Measurements from ENCODE around the gene SEMA3B.

SEMA3B gene

GRCh38 chr3:50316657-50317242 is 47.8 kb downstream of the SEMA3B start:
- Histone ChIP-seq H3K9me2 (replicated peaks; ENCODE audit: insufficient read depth, low read length) (no peaks in the 10 kb centered on the region), H3K4me1 (ENCODE audit: low read length) (0 out of 2 replicates have a peak, but pooled peaks cover 8% of the 10 kb centered on the region), H3K79me2 (ENCODE audit: low read length) (peaks cover 12% of the 10 kb centered on the region; the same call in 1 of the 2 replicates), H3K4me3 (ENCODE audit: low read length) (no peak overlapping the region), H4K20me1 (ENCODE audit: insufficient read depth, low read length) (no peaks in the 10 kb centered on the region), H2AFZ (ENCODE audit: low read length) (no peak overlapping the region), H3K9ac (ENCODE audit: low read length) (no peak overlapping the region), H3K4me2 (ENCODE audit: low read depth, low read length) (no peak overlapping the region), H3K27ac (ENCODE audit: low read length) (0 out of 2 replicates have a peak overlapping the region, but pooled peaks have one; percentile 7), H3F3A (ENCODE audit: insufficient read depth, low read length) (no peaks in the 10 kb centered on the region), H3K9me3 (replicated peaks; ENCODE audit: insufficient read depth, low read length) (no peaks in the 10 kb centered on the region), H3K27me3 (replicated peaks; ENCODE audit: insufficient read depth, low read length) (no peaks in the 10 kb centered on the region), H3K36me3 (replicated peaks; ENCODE audit: insufficient read depth, low read length) (no peaks in the 10 kb centered on the region)
- DNase-seq, result no peak
- TF ChIP-seq EZH2 (optimal IDR thresholded peaks at IDR 0.05; ENCODE audit: low read depth, low read length) (no peak), EZH2phosphoT487 (IDR thresholded peaks at IDR 0.05; ENCODE audit: low read length) (no peak), CTCF (IDR thresholded peaks at IDR 0.05; ENCODE audit: low read length) (no peak)

GRCh38 chr3:50317300-50317699 is 48.4 kb downstream of the SEMA3B start:
- H3K4me2 ChIP-seq (ENCODE audit: low read depth, low read length), result no peak overlapping the region
- no peaks in the 10 kb centered on the region for H3F3A ChIP-seq (ENCODE audit: insufficient read depth, low read length)
- no peak overlapping the region for H3K9ac ChIP-seq (ENCODE audit: low read length)
- H3K27me3 ChIP-seq (replicated peaks; ENCODE audit: insufficient read depth, low read length), result no peaks in the 10 kb centered on the region
- 0 out of 2 replicates have a peak, but pooled peaks cover 8% of the 10 kb centered on the region for H3K4me1 ChIP-seq (ENCODE audit: low read length)
- H3K9me3 ChIP-seq (replicated peaks; ENCODE audit: insufficient read depth, low read length), result no peaks in the 10 kb centered on the region
- no peak for DNase-seq
- no peak overlapping the region for H3K27ac ChIP-seq (ENCODE audit: low read length)
- H3K4me3 ChIP-seq (ENCODE audit: low read length), result no peak overlapping the region
- H2AFZ ChIP-seq (ENCODE audit: low read length), result no peak overlapping the region
- H3K9me2 ChIP-seq (replicated peaks; ENCODE audit: insufficient read depth, low read length), result no peaks in the 10 kb centered on the region
- no peak for TF ChIP-seq CTCF (IDR thresholded peaks at IDR 0.05; ENCODE audit: low read length)
- TF ChIP-seq EZH2 (optimal IDR thresholded peaks at IDR 0.05; ENCODE audit: low read depth, low read length), result no peak
- no peak for TF ChIP-seq EZH2phosphoT487 (IDR thresholded peaks at IDR 0.05; ENCODE audit: low read length)
- H3K79me2 ChIP-seq (ENCODE audit: low read length), result peaks cover 12% of the 10 kb centered on the region; the same call in 1 of the 2 replicates
- no peaks in the 10 kb centered on the region for H4K20me1 ChIP-seq (ENCODE audit: insufficient read depth, low read length)
- H3K36me3 ChIP-seq (replicated peaks; ENCODE audit: insufficient read depth, low read length), result no peaks in the 10 kb centered on the region

- H3K4me1 ChIP-seq (ENCODE audit: low read length), result 0 out of 2 replicates have a peak, but pooled peaks cover 8% of the 10 kb centered on the region
Measured at GRCh38 chr3:50318163-50318562, 49.2 kb downstream of the SEMA3B start.

More at GRCh38 chr3:50318163-50318562, 49.2 kb downstream of the SEMA3B start:
- H3F3A ChIP-seq (ENCODE audit: insufficient read depth, low read length), result no peaks in the 10 kb centered on the region
- no peak overlapping the region for H3K9ac ChIP-seq (ENCODE audit: low read length)
- no peaks in the 10 kb centered on the region for H3K9me2 ChIP-seq (replicated peaks; ENCODE audit: insufficient read depth, low read length)
- no peaks in the 10 kb centered on the region for H3K9me3 ChIP-seq (replicated peaks; ENCODE audit: insufficient read depth, low read length)
- no peaks in the 10 kb centered on the region for H3K27me3 ChIP-seq (replicated peaks; ENCODE audit: insufficient read depth, low read length)
- no peak overlapping the region for H2AFZ ChIP-seq (ENCODE audit: low read length)
- H3K79me2 ChIP-seq (ENCODE audit: low read length), result peaks cover 12% of the 10 kb centered on the region; the same call in 1 of the 2 replicates
- no peaks in the 10 kb centered on the region for H3K36me3 ChIP-seq (replicated peaks; ENCODE audit: insufficient read depth, low read length)
- H3K27ac ChIP-seq (ENCODE audit: low read length), result no peak overlapping the region
- H4K20me1 ChIP-seq (ENCODE audit: insufficient read depth, low read length), result no peaks in the 10 kb centered on the region
- TF ChIP-seq CTCF (IDR thresholded peaks at IDR 0.05; ENCODE audit: low read length), result no peak
- TF ChIP-seq EZH2phosphoT487 (IDR thresholded peaks at IDR 0.05; ENCODE audit: low read length), result no peak
- TF ChIP-seq EZH2 (optimal IDR thresholded peaks at IDR 0.05; ENCODE audit: low read depth, low read length), result no peak
- no peak for DNase-seq
- no peak overlapping the region for H3K4me2 ChIP-seq (ENCODE audit: low read depth, low read length)
- H3K4me3 ChIP-seq (ENCODE audit: low read length), result no peak overlapping the region
